K562 (cell line): ENCODE data around the gene SOAT2. TPM values are rescaled to one million over a fixed set of nuclear protein-coding genes. Genes with fewer than 3 reads are reported as not detected.

Experiments
- ATAC-seq: fragments of 200-7000 bp; cut with Tn5 transposase; 3 replicates; pipeline ENCODE4 v1.9.1; 2020; ENCODE audit warnings: moderate library complexity
- BruUV-seq: library from RNA; stranded (reverse); fragments of 400-500 nt; replicated peaks from 2 replicates; lab custom pipeline; 2021; lab: Mats Ljungman, UMichigan
- CTCF ChIA-PET: fragments of 300-600 bp; formaldehyde crosslinking; extraction: SDS; loops from one replicate; lab custom pipeline; 2021; ENCODE audit warnings: low intra/inter-chr PET ratio; lab: Yijun Ruan, JAX
- POLR2A ChIA-PET: fragments of 300-600, 350-650 bp; sonication (Branson Sonifier 250); formaldehyde crosslinking; extraction: SDS; loops from one replicate; lab custom pipeline; 2021; ENCODE audit warnings: antibody characterized with exemption, inconsistent platforms; lab: Yijun Ruan, JAX
- DNase-seq, 4 experiments: peaks; one replicate each; pipeline versions ENCODE4 v3.0.0 to v3.0.0-alpha.2; 2011 to 2018; ENCODE audit warnings: low spot score in 3 of 4, mixed read lengths in 3 of 4; ENCODE audit errors: extremely low read depth in 1 of 4
- FAIRE-seq: peaks from 2 replicates; lab custom pipeline; 2011; peaks lifted over from hg19 to GRCh38; lab: Jason Lieb, UNC
- H2AFZ ChIP-seq: 2 replicates; pipeline ENCODE4 v1.6.0; 2011; ENCODE audit warnings: low read depth, low read length, control low read depth, inconsistent platforms
- H3K27ac ChIP-seq: fragments of 200-600 bp; 3 replicates; pipeline ENCODE4 v1.8.0; 2011; ENCODE audit warnings: low read depth, mild to moderate bottlenecking, control low read depth, inconsistent platforms, low read length, moderate library complexity, mixed read lengths; ENCODE audit errors: extremely low read depth
- H3K27me3 ChIP-seq, 2 experiments: fragments of 300-600 bp in 1 of 2; 2 replicates in 1 of 2; 3 replicates in 1 of 2; pipeline versions ENCODE4 v1.6.0 to v1.8.0; 2011; ENCODE audit warnings: inconsistent platforms in 2 of 2, low read length in 2 of 2, mild to moderate bottlenecking in 1 of 2, mixed read lengths in 1 of 2, moderate library complexity in 1 of 2; ENCODE audit not compliant: control insufficient read depth in 2 of 2, insufficient read depth in 2 of 2
- H3K36me3 ChIP-seq: fragments of 300-600 bp; 3 replicates; pipeline ENCODE4 v1.8.0; 2011; ENCODE audit warnings: mild to moderate bottlenecking, low read length, inconsistent platforms; ENCODE audit not compliant: control insufficient read depth, insufficient read depth
- H3K4me1 ChIP-seq, 2 experiments: fragments of 200-600 bp in 1 of 2; replicated peaks in 1 of 2; 2 replicates in 1 of 2; 3 replicates in 1 of 2; pipeline versions ENCODE4 v1.5.1 to v1.8.0; 2011; ENCODE audit warnings: inconsistent platforms in 2 of 2, low read length in 2 of 2, mild to moderate bottlenecking in 1 of 2, mixed read lengths in 1 of 2, moderate library complexity in 1 of 2; ENCODE audit not compliant: control insufficient read depth in 2 of 2, insufficient read depth in 2 of 2
- H3K4me2 ChIP-seq: 2 replicates; pipeline ENCODE4 v1.6.1; 2011; ENCODE audit warnings: low read length, control low read depth, inconsistent platforms, mixed read lengths; ENCODE audit not compliant: insufficient read depth
- H3K4me3 ChIP-seq: fragments of 200-600 bp; sonication (generic), shearing (Covaris generic); 2 replicates; pipeline ENCODE4 v1.5.1; 2016; ENCODE audit warnings: control low read depth, inconsistent platforms
- H3K79me2 ChIP-seq: fragments of 200-600 bp; 3 replicates; pipeline ENCODE4 v1.8.0; 2011; ENCODE audit warnings: low read length, inconsistent platforms; ENCODE audit not compliant: control insufficient read depth, insufficient read depth
- H3K9ac ChIP-seq, 2 experiments: 2 replicates each; pipeline versions ENCODE4 v1.6.0 to v1.6.1; 2011; ENCODE audit warnings: low read depth in 2 of 2, low read length in 2 of 2, control low read depth in 1 of 2, inconsistent platforms in 1 of 2, mild to moderate bottlenecking in 1 of 2, mixed read lengths in 1 of 2; ENCODE audit not compliant: insufficient read depth in 1 of 2
- H3K9me1 ChIP-seq: one replicate; pipeline ENCODE4 v1.6.0; 2011; ENCODE audit warnings: inconsistent platforms, mild to moderate bottlenecking, low read length, moderate library complexity; ENCODE audit not compliant: control insufficient read depth, insufficient read depth
- H3K9me3 ChIP-seq: replicated peaks from 2 replicates; pipeline ENCODE4 v1.5.1; 2011; ENCODE audit warnings: low read depth, low read length, inconsistent platforms; ENCODE audit not compliant: control insufficient read depth, insufficient read depth
- H4K20me1 ChIP-seq: replicated peaks from 2 replicates; pipeline ENCODE4 v1.6.1; 2011; ENCODE audit warnings: low read length, inconsistent platforms, mixed read lengths; ENCODE audit not compliant: control insufficient read depth, insufficient read depth
- BCL6 ChIP-seq: fragments of 250-450 bp; sonication (Bioruptor Pico); IDR thresholded peaks from 2 replicates; pipeline ENCODE4 v1.4.0; 2020
- HMG20B ChIP-seq: fragments of 250-450 bp; sonication (Bioruptor Pico); IDR thresholded peaks from 2 replicates; pipeline ENCODE4 v1.5.0; 2021; ENCODE audit warnings: mild to moderate bottlenecking
- NR2C2 ChIP-seq, 2 experiments: fragments of 200-800 bp in 1 of 2; sonication (Bioruptor generic) in 1 of 2; sonication (generic) in 1 of 2; formaldehyde crosslinking in 1 of 2; IDR thresholded peaks; 2 replicates each; pipeline versions ENCODE4 v1.6.1 to v1.8.0; 2016 to 2022; ENCODE audit warnings: mild to moderate bottlenecking in 1 of 2, missing compliant biosample characterization in 1 of 2, missing genetic modification characterization in 1 of 2, missing genetic modification reagents in 1 of 2
- SMARCA4 ChIP-seq: fragments of 450-650 bp; IDR thresholded peaks from 2 replicates; pipeline ENCODE4 v1.6.1; 2016
- SRSF9 ChIP-seq: fragments of 200-400 bp; formaldehyde crosslinking; IDR thresholded peaks from 2 replicates; pipeline ENCODE4 v1.6.1; 2017; ENCODE audit warnings: low read depth, low read length, borderline replicate concordance
- TRIM24 ChIP-seq, 2 experiments: fragments of 450-650 bp; IDR thresholded peaks; 2 replicates each; pipeline ENCODE4 v1.6.1; 2016
- ZNF197 ChIP-seq: fragments of 200-800 bp; sonication (Bioruptor generic); IDR thresholded peaks from 2 replicates; pipeline ENCODE4 v1.6.1; 2016; ENCODE audit warnings: low read depth, missing genetic modification characterization, missing compliant biosample characterization
- ZNF24 ChIP-seq: fragments of 450-650 bp; IDR thresholded peaks from 2 replicates; pipeline ENCODE4 v1.6.1; 2016
- whole genome bisulfite sequencing: fragments of 100-300 bp; shearing (Covaris generic); methylation state at CpG from one replicate; pipeline ENCODE4 v1.1.6; 2016; ENCODE audit warnings: low coverage, mixed read lengths; ENCODE audit not compliant: insufficient coverage; ENCODE audit errors: missing lambda C conversion rate; 5-methylcytosine and 5-hydroxymethylcytosine counted together
- in situ Hi-C: fragments of 300-500 bp; cut with MboI; formaldehyde crosslinking; loops from 4 replicates; pipeline ENCODE4 v1.15.0; 2018; ENCODE audit warnings: inconsistent platforms, mixed read lengths
- intact Hi-C: fragments of 100-400 bp; cut with micrococcal nuclease; formaldehyde crosslinking; loops from 2 replicates; pipeline ENCODE4 v1.14.2; 2022
- polyA plus RNA-seq, 8 experiments: library from polyadenylated mRNA; depleted of rRNA in 4 of 8; stranded (reverse) in 5 of 8; unstranded in 3 of 8; fragments of >200 nt; fragmentation: Nextera tagmentation in 2 of 8; fragmentation: Illumina TruSeq in 1 of 8; extraction: Ambion mirVana in 2 of 8; extraction: Trizol in 1 of 8; gene quantifications; 2 replicates each; pipeline versions ENCODE4 v1.2.1 to v1.2.3, GENCODE V29; 2011 to 2014; ENCODE audit warnings: inconsistent platforms in 1 of 8, missing spikeins in 1 of 8
- total RNA-seq, 7 experiments: library from RNA; depleted of rRNA in 6 of 7; stranded (reverse); fragments of >200 nt in 6 of 7; fragmentation: Illumina TruSeq in 2 of 7; extraction: Trizol in 2 of 7; gene quantifications; 2 replicates each; pipeline versions ENCODE4 v1.2.1 to v1.2.3, GENCODE V29; 2011 to 2021; ENCODE audit warnings: low replicate concordance in 1 of 7
- TF ChIP-seq, protein P1 (sequence below): sonication (generic); IDR thresholded peaks from 2 replicates; pipeline ENCODE4 v1.6.1; 2016
- TF ChIP-seq, protein P2 (sequence below): sonication (generic); formaldehyde crosslinking; IDR thresholded peaks from 2 replicates; pipeline ENCODE4 v1.8.0; 2022; ENCODE audit warnings: mild to moderate bottlenecking, missing genetic modification reagents
- TF ChIP-seq, protein P3 (sequence below): fragments of 250-450 bp; sonication (Bioruptor Pico); IDR thresholded peaks from 2 replicates; pipeline ENCODE4 v1.8.0; 2022; ENCODE audit warnings: inconsistent platforms

Gene SOAT2
- total and polyA plus RNA-seq, 9 of the 15 experiments (the other 6 are each of a cell fraction or from before 2014, with no cell fraction given), result 0.04 TPM; not detected in 8

DNA sequence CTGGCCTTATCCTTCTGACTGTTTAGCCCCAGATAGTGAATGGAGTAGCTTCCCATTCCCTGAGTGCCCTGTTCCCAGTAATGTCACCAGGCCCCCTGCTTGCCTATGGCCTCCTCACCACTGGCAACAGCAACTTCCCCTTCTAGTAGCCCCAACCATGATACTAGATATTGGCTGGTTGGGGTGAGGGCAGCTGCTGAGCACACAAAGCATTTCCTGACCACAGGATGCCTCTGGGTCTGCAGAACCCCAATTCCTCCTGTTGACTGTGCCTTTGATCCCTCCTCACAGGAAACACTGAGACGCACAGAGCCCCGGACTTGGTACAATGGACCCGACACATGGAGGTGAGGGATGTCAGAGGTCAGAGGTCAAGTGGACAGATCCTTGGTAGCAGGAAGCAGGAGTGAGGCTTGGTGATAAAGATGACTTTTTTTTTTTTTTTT lies 597 bp downstream of the SOAT2 start:
- Histone ChIP-seq H2AFZ (no peak overlapping the region), H3K4me2 (no peak overlapping the region), H3K27ac (no peak overlapping the region), H4K20me1 (no peaks in the 10 kb centered on the region), H3K27me3 (no peaks in the 10 kb centered on the region; a peak in 1 of 5 replicates), H3K79me2 (no peaks in the 10 kb centered on the region), H3K4me3 (no peak overlapping the region), H3K4me1 (peaks cover 23 to 28% of the 10 kb centered on the region in 2 experiments), H3K9me3 (no peaks in the 10 kb centered on the region), H3K9me1 (peaks cover 4% of the 10 kb centered on the region), H3K36me3 (no peaks in the 10 kb centered on the region), H3K9ac (peak overlapping the region in 1 of 2 experiments; percentile 79; a peak in 1 of 4 replicates)
- no TSS peak for BruUV-seq
- CTCF ChIA-PET, result no interaction called here
- POLR2A ChIA-PET, result interaction anchor here (0.9 to 1.6 kb wide), 2 partner anchors 8 to 32 kb away, joined by 3 to 9 read pairs; no protein-coding TSS in a partner anchor
- intact Hi-C loops, result no loop called here
- in situ Hi-C loops, result loop anchor here (5.0 kb wide), 1 partner anchor 37 kb away; no protein-coding TSS in a partner anchor
- no peak for FAIRE-seq
- ATAC-seq, result no peak
- no CpG with 5 or more reads among the region's 3 CpGs for WGBS
- peak in 2 of 4 experiments; percentile 30 to 49 for DNase-seq
- TF ChIP-seq, protein P1, sequence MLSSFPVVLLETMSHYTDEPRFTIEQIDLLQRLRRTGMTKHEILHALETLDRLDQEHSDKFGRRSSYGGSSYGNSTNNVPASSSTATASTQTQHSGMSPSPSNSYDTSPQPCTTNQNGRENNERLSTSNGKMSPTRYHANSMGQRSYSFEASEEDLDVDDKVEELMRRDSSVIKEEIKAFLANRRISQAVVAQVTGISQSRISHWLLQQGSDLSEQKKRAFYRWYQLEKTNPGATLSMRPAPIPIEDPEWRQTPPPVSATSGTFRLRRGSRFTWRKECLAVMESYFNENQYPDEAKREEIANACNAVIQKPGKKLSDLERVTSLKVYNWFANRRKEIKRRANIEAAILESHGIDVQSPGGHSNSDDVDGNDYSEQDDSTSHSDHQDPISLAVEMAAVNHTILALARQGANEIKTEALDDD, result peak; percentile 11; the same call in 1 of the 2 replicates
- TF ChIP-seq ZNF24 (no peak), BCL6 (CRISPR knock-in tag) (no peak), ZNF197 (CRISPR knock-in tag) (no peak), SRSF9 (no peak), HMG20B (CRISPR knock-in tag) (no peak), SMARCA4 (no peak), TRIM24 (IDR thresholded peaks at IDR 0.05) (no peak), NR2C2 (CRISPR knock-in tag; IDR thresholded peaks at IDR 0.05) (peak; percentile 86; the same call in 1 of the 2 replicates), NR2C2 (tag; IDR thresholded peaks at IDR 0.05) (peak; percentile 86)
- TF ChIP-seq, protein P2, sequence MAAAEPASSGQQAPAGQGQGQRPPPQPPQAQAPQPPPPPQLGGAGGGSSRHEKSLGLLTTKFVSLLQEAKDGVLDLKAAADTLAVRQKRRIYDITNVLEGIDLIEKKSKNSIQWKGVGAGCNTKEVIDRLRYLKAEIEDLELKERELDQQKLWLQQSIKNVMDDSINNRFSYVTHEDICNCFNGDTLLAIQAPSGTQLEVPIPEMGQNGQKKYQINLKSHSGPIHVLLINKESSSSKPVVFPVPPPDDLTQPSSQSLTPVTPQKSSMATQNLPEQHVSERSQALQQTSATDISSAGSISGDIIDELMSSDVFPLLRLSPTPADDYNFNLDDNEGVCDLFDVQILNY (CRISPR knock-in tag), result no peak
- TF ChIP-seq, protein P3, sequence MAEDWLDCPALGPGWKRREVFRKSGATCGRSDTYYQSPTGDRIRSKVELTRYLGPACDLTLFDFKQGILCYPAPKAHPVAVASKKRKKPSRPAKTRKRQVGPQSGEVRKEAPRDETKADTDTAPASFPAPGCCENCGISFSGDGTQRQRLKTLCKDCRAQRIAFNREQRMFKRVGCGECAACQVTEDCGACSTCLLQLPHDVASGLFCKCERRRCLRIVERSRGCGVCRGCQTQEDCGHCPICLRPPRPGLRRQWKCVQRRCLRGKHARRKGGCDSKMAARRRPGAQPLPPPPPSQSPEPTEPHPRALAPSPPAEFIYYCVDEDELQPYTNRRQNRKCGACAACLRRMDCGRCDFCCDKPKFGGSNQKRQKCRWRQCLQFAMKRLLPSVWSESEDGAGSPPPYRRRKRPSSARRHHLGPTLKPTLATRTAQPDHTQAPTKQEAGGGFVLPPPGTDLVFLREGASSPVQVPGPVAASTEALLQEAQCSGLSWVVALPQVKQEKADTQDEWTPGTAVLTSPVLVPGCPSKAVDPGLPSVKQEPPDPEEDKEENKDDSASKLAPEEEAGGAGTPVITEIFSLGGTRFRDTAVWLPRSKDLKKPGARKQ (CRISPR knock-in tag), result no peak
